MM.1S (cell line): ENCODE data around the gene PRSS2.

Experiments
- DNase-seq: peaks from one replicate; pipeline ENCODE4 v3.0.0-alpha.2; 2015
- H2AFZ ChIP-seq: fragments of 300-600 bp; sonication (generic); 2 replicates; pipeline ENCODE4 v1.6.0; 2016; ENCODE audit warnings: antibody characterized with exemption, low read length
- H3F3A ChIP-seq: fragments of 300-600 bp; sonication (generic); 2 replicates; pipeline ENCODE4 v1.6.1; 2016; ENCODE audit warnings: mild to moderate bottlenecking, antibody characterized with exemption, low read length, moderate library complexity, mixed read lengths; ENCODE audit not compliant: insufficient read depth
- H3K27ac ChIP-seq: fragments of 300-600 bp; sonication (generic); 2 replicates; pipeline ENCODE4 v1.5.1; 2016; ENCODE audit warnings: mild to moderate bottlenecking, low read length
- H3K27me3 ChIP-seq: fragments of 300-600 bp; sonication (generic); replicated peaks from 2 replicates; pipeline ENCODE4 v1.6.0; 2016; ENCODE audit warnings: low read length; ENCODE audit not compliant: insufficient read depth
- H3K36me3 ChIP-seq: fragments of 300-600 bp; sonication (generic); replicated peaks from 2 replicates; pipeline ENCODE4 v1.6.1; 2016; ENCODE audit warnings: mild to moderate bottlenecking, low read length, mixed read lengths; ENCODE audit not compliant: insufficient read depth
- H3K4me1 ChIP-seq: fragments of 300-600 bp; sonication (generic); 2 replicates; pipeline ENCODE4 v1.6.1; 2016; ENCODE audit warnings: low read length, mixed read lengths
- H3K4me2 ChIP-seq: fragments of 300-600 bp; sonication (generic); 2 replicates; pipeline ENCODE4 v1.6.0; 2016; ENCODE audit warnings: low read depth, low read length
- H3K4me3 ChIP-seq: fragments of 300-600 bp; sonication (generic); 2 replicates; pipeline ENCODE4 v1.5.1; 2016; ENCODE audit warnings: low read length, mixed read lengths
- H3K79me2 ChIP-seq: fragments of 300-600 bp; sonication (generic); 2 replicates; pipeline ENCODE4 v1.6.1; 2016; ENCODE audit warnings: mixed run types, low read length, mixed read lengths
- H3K9ac ChIP-seq: fragments of 300-600 bp; sonication (generic); 2 replicates; pipeline ENCODE4 v1.6.1; 2016; ENCODE audit warnings: low read length, mixed read lengths
- H3K9me2 ChIP-seq: fragments of 300-600 bp; sonication (generic); replicated peaks from 2 replicates; pipeline ENCODE4 v1.6.1; 2016; ENCODE audit warnings: mild to moderate bottlenecking, low read length, mixed read lengths; ENCODE audit not compliant: insufficient read depth
- H3K9me3 ChIP-seq: fragments of 300-600 bp; sonication (generic); replicated peaks from 2 replicates; pipeline ENCODE4 v1.6.1; 2016; ENCODE audit warnings: mild to moderate bottlenecking, low read length, mixed read lengths; ENCODE audit not compliant: insufficient read depth
- H4K20me1 ChIP-seq: fragments of 300-600 bp; sonication (generic); 2 replicates; pipeline ENCODE4 v1.6.1; 2016; ENCODE audit warnings: mild to moderate bottlenecking, low read length, moderate library complexity, mixed read lengths; ENCODE audit not compliant: insufficient read depth
- EZH2 ChIP-seq: fragments of 300-600 bp; sonication (generic); optimal IDR thresholded peaks from 2 replicates; pipeline ENCODE3; 2017; ENCODE audit warnings: low read depth, mild to moderate bottlenecking, antibody characterized with exemption, low read length, mixed read lengths
- EZH2phosphoT487 ChIP-seq: fragments of 300-600 bp; sonication (generic); IDR thresholded peaks from 2 replicates; pipeline ENCODE4 v1.6.1; 2018; ENCODE audit warnings: antibody characterized with exemption, low read length
- TF ChIP-seq, protein P1 (sequence below): fragments of 300-600 bp; sonication (generic); IDR thresholded peaks from 2 replicates; pipeline ENCODE4 v1.5.1; 2016; ENCODE audit warnings: antibody characterized with exemption, low read length, mixed read lengths

Gene PRSS2

DNA sequence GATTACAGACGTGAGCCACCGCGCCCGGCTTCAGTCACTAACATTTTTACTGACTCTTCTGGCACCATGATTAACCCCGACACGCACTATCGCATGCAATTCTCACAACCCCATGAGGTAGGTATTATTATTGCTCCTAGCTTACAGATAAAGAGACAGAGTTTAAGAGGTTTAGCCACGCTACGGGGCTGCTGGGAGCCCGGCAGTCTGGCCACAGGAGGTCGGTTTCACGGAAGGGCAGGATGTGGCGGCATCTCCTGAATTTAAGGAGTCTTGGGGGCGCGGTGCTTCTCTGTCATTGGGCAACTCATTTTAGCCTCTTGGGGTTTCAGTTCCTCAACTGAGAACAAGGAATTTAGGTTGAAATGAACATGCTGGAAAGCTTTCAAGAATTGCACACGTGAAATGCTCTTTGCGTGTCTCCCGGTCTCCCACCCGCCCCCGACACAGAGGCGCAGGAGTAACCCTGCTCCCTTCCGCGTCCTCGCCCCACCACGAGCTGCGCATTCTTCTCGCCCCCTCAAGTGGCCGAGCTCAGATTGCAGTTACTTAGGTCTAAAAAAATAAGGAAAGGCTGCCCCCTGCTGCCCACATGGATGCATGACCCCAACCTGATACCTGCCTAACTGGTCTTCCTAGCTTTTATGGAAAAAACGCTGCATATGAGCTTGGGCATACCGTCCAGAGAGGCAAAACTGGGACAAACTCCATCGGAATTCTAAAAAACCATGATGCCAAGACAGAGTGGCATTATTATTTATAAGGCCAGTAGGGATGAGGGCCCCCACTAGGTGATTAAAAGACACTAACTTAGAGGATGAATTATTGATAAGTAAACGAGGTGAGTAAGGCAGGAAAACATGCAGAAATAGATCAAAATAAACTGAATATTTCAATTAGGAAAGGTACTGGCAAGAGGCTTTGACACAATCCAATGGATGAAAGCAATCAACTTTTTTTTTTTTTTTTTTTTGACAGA is 12.4 kb downstream of the PRSS2 start:
- Histone ChIP-seq H2AFZ (peak overlapping the region; percentile 67), H3K4me2 (peak overlapping the region; percentile 55), H3F3A (no peaks in the 10 kb centered on the region), H3K9me3 (no peaks in the 10 kb centered on the region), H3K4me1 (no peaks in the 10 kb centered on the region), H3K36me3 (no peaks in the 10 kb centered on the region), H3K79me2 (no peaks in the 10 kb centered on the region), H3K9me2 (no peaks in the 10 kb centered on the region), H3K27me3 (no peaks in the 10 kb centered on the region), H3K27ac (no peak overlapping the region), H3K4me3 (peak overlapping the region; percentile 43), H3K9ac (peak overlapping the region; percentile 2; the same call in 1 of the 2 replicates), H4K20me1 (no peaks in the 10 kb centered on the region)
- DNase-seq: peak; percentile 98
- TF ChIP-seq, protein P1, sequence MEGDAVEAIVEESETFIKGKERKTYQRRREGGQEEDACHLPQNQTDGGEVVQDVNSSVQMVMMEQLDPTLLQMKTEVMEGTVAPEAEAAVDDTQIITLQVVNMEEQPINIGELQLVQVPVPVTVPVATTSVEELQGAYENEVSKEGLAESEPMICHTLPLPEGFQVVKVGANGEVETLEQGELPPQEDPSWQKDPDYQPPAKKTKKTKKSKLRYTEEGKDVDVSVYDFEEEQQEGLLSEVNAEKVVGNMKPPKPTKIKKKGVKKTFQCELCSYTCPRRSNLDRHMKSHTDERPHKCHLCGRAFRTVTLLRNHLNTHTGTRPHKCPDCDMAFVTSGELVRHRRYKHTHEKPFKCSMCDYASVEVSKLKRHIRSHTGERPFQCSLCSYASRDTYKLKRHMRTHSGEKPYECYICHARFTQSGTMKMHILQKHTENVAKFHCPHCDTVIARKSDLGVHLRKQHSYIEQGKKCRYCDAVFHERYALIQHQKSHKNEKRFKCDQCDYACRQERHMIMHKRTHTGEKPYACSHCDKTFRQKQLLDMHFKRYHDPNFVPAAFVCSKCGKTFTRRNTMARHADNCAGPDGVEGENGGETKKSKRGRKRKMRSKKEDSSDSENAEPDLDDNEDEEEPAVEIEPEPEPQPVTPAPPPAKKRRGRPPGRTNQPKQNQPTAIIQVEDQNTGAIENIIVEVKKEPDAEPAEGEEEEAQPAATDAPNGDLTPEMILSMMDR: peak; percentile 100
- no peak for TF ChIP-seq EZH2

DNA sequence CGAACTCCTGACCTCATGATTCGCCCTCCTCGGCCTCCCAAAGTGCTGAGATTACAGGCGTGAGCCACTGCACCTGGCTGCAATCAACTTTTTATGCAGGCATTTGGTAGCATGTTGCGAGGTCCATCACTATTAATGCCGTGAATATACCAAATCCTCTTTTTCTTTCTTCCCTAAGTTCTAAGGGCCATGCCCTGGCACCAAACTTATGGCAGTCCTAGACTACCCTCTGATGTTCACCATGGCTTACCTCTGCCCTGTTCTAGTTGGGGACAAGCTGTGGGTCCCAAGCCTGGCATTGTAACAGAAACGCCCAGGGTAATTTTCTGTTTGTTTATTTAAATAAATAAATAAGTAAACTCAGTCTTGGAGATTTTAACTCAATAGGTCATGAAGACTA is 13.3 kb downstream of the PRSS2 start:
- DNase-seq: peak; percentile 52
- no peaks in the 10 kb centered on the region for H3F3A ChIP-seq
- no peaks in the 10 kb centered on the region for H3K27me3 ChIP-seq
- no peaks in the 10 kb centered on the region for H3K9me3 ChIP-seq
- H3K4me1 ChIP-seq: 0 out of 2 replicates have a peak, but pooled peaks cover 3% of the 10 kb centered on the region
- H3K9ac ChIP-seq: no peak overlapping the region
- H3K27ac ChIP-seq: no peak overlapping the region
- H3K36me3 ChIP-seq: no peaks in the 10 kb centered on the region
- H3K9me2 ChIP-seq: no peaks in the 10 kb centered on the region
- H4K20me1 ChIP-seq: no peaks in the 10 kb centered on the region
- no peak overlapping the region for H3K4me3 ChIP-seq
- no peaks in the 10 kb centered on the region for H3K79me2 ChIP-seq
- H3K4me2 ChIP-seq: no peak overlapping the region
- no peak for TF ChIP-seq EZH2
- H2AFZ ChIP-seq: no peak overlapping the region

DNA sequence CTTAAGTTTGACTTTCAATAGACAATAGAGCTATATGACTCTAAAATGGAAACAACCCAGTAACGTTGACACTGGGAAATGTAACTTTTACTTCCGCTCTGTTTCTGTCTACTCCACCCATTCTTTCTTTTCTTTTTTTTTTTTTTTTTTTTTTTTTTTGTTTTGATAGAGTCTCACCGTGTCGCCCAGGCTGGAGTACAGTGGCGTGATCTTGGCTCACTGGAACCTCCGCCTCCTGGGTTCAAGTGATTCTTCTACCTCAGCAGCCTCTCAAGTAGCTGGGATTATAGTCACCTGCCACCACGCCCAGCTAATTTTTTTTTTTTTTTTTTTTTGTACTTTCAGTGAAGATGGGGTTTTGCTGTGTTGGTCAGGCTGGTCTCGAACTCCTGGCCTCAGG is 13.9 kb downstream of the PRSS2 start:
- H2AFZ ChIP-seq: no peak overlapping the region
- H3F3A ChIP-seq: no peaks in the 10 kb centered on the region
- no peaks in the 10 kb centered on the region for H3K27me3 ChIP-seq
- no peak overlapping the region for H3K27ac ChIP-seq
- no peaks in the 10 kb centered on the region for H3K79me2 ChIP-seq
- TF ChIP-seq EZH2phosphoT487: no peak
- TF ChIP-seq, protein P1: no peak
- no peak for TF ChIP-seq EZH2
- DNase-seq: no peak
- peaks cover 7% of the 10 kb centered on the region; the same call in 1 of the 2 replicates for H3K4me1 ChIP-seq
- H3K9me2 ChIP-seq: no peaks in the 10 kb centered on the region
- H3K4me3 ChIP-seq: no peak overlapping the region
- no peak overlapping the region for H3K9ac ChIP-seq
- no peaks in the 10 kb centered on the region for H3K36me3 ChIP-seq
- no peaks in the 10 kb centered on the region for H3K9me3 ChIP-seq
- H4K20me1 ChIP-seq: no peaks in the 10 kb centered on the region
- H3K4me2 ChIP-seq: no peak overlapping the region

DNA sequence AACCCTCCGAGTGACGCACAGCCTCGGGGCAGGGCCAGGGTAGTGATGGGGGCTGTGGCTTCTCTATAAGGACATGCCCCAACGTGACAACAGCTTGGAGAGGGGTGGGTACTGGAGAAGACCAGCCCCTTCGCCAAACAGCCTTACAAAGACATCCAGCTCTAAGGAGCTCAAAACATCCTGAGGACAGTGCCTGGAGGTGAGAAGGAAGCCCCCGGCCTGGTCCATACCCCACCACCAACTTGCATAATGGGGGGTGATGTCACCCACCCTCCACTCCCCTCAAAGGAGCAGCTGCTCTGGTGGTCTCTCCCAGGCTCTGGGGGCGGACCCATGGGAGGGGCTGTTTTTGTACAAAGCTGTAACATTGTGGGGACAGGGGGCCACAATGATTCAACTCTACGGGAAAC is 15.1 kb downstream of the PRSS2 start:
- DNase-seq: no peak
- no peak overlapping the region for H3K27ac ChIP-seq
- no peak overlapping the region for H2AFZ ChIP-seq

More for the DNA sequence above, 15.1 kb downstream of the PRSS2 start:
- no peaks in the 10 kb centered on the region for H3K27me3 ChIP-seq
- TF ChIP-seq EZH2phosphoT487: no peak
- TF ChIP-seq EZH2: no peak
- TF ChIP-seq, protein P1: no peak
- peaks cover 7% of the 10 kb centered on the region; the same call in 1 of the 2 replicates for H3K4me1 ChIP-seq
- H3K79me2 ChIP-seq: no peaks in the 10 kb centered on the region
- no peaks in the 10 kb centered on the region for H3F3A ChIP-seq
- no peaks in the 10 kb centered on the region for H3K9me2 ChIP-seq
- no peaks in the 10 kb centered on the region for H3K9me3 ChIP-seq
- H3K4me3 ChIP-seq: no peak overlapping the region
- no peak overlapping the region for H3K4me2 ChIP-seq
- H3K36me3 ChIP-seq: no peaks in the 10 kb centered on the region
- H3K9ac ChIP-seq: no peak overlapping the region
- H4K20me1 ChIP-seq: no peaks in the 10 kb centered on the region
